Activated naive CD4-positive, alpha-beta T cell (primary cell): ENCODE data around the gene PHF2.
"Not testable (repeated sequence)": the region's sequence is repeated elsewhere in the genome, so short reads cannot be mapped to it uniquely, and the experiment has no call there.

Experiments used
- DNase-seq, 4 experiments: peaks; one replicate each; lab custom pipeline; 2025; lab: John Stamatoyannopoulos, UW

The PHF2 gene

DNA sequence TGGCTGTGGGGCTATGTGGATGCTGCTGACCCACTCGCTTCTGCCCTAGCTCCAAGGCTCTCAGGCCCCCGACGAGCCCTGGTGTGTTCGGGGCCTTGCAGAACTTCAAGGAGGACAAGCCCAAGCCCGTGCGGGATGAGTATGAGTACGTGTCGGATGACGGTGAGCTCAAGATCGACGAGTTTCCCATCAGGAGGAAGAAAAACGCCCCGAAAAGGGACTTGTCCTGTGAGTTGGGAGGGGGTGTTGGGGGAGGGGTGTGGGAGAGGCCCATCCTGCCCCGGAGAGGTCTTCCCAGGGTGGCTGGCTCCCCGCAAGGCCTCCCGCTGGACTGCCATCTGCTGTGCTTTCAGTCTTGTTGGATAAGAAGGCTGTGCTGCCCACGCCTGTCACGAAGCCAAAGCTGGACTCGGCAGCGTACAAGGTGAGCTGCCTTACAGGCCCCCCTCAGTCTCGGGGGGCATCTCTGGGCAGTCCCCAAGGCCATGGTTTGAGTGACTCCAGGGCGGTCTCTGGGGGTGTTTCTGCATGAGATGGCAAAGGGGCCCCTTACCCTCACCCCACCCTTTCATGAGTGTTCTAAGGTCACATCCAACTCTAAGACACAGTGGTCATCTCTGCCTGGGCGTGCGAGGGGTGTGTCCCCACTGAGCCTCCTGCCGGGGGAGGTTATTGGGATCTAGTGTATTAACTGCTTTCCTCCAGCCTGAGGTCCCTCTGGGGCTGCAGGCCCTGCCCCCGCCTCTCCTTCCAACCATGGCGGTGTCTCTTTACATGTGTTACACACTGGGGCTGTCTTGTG is 89.5 kb downstream of the PHF2 start:
- no peak for DNase-seq

GRCh38 chr9:93666439-93666784 is 90.0 kb downstream of the PHF2 start:
- DNase-seq: not testable (repeated sequence)

DNA sequence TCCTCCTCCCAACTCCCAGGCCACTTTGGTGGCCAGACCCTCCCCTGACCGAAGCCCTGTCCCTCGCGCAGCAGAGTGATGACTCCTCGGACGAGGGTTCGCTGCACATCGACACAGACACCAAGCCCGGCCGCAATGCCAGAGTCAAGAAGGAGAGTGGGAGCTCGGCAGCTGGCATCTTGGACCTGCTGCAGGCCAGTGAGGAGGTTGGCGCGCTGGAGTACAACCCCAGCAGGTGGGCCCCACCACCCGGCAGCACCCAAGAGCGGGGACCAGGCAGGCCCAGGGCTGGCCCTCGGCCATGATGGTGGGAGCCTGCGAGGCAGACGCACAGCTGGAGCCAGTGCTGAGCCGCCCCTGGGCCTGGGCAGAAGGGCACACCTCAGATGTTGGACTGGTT is 90.6 kb downstream of the PHF2 start:
- DNase-seq: no peak

DNA sequence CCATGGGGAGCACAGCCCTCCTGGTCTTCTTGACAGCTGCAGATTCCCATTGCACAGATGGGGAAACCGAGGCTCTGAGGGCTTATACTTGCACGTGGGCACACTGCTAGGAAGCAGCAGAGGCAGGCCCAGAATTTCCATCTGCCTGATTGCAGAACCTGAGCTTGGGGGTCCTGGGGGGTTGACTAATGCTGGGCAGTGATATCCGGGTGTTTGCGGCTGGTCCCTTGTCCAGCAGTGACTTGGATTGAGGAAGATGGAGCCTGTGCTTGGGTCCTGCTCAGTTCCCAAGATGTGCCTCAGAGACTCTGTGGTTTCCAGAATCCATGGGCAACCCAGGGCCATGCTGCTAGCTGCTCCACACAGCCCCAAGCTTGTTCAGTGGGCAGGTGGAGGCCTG is 91.2 kb downstream of the PHF2 start:
- no peak for DNase-seq

GRCh38 chr9:93668261-93668871 is 92.0 kb downstream of the PHF2 start:
- no peak for DNase-seq

DNA sequence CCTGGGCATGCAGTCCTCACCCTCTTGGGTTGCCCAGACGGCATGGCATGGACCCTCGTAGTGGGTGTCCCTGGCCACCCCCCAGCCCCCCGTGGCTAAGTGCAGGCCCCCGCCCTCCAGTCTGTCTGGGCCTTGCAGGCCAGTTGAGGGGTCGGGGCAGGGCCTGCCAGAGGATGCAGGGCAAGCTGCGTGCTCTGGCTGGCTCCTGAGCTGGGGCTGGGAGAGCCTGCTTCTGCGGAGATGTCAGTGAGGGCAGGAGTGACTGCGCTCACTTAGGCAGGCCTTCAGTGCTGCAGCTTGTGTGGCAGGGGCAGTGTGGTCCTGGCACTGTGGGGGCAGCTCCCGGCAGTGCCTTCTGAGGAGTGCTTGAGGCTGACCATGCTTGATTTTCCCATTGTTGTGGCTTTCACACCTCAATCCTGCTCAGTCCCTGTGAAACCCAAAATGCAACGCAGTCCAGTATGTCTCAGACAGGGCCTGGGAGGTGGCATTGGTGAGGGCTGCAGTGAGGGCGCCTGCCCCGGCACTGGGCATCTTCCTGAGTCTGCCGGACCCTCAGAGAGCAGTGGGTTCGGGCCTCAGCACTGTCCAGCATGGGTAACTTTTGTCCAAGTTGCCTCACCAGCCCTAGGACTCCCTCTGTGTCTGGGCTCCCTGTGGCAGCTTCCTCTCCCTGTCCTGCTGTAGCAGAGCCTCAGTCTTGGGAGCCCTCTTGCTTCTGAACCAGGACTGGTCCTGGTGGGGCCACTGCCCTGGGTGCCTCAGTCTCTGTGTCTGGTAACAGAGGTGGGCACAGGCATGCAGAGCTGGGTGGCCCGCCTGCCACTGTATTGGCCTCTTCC is 93.0 kb downstream of the PHF2 start:
- no peak for DNase-seq

DNA sequence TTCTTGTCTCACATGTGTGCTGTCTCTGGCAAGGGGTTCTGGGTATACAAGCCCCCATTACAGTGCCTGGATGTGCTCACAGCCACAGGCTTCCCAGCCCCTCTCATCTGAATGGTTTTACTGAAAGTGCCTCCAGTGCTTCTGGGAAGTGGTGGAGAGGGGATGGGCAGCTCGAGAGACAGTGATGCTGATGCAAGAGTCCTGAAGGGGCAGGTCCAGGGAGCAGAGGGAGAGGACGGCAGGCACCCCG is 93.5 kb downstream of the PHF2 start:
- no peak for DNase-seq

GRCh38 chr9:93670208-93671019 is 94.0 kb downstream of the PHF2 start:
- DNase-seq: no peak

DNA sequence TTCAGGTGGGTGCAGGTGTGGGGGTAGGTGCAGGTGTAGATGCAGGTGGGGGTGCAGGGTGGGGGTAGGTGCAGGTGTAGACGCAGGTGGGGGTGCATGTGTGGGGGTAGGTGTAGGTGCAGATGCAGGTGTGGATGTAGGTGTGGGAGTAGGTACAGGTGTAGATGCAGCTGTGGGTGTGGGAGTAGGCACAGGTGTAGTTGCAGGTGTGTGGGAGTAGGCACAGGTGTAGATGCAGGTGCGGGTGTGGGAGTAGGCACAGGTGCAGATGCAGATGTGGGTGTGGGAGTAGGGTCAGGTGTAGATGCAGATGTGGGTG is 94.6 kb downstream of the PHF2 start:
- no peak for DNase-seq

DNA sequence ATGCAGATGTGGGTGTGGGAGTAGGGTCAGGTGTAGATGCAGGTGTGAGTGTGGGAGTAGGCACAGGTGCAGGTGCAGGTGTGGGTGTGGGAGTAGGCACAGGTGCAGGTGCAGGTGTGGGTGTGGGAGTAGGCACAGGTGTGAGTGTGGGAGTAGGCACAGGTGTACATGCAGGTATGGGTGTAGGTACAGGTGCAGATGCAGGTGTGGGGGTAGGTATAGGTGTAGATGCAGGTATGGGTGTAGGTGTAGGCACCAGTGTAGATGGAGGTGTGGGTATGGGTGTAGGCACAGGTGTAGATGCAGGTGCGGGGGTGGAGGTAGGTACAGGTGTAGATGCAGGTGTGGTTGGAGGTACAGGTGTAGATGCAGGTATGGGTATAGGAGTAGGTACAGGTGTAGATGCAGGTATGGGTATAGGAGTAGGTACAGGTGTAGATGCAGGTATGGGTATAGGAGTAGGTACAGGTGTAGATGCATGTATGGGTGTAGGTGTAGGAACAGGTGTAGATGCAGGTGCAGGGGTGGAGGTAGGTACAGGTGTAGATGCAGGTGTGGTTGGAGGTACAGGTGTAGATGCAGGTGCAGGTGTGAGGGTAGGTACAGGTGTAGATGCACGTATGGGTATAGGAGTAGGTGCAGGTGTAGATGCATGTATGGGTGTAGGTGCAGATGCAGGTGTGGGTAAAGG is 96.1 kb downstream of the PHF2 start:
- DNase-seq: not testable (repeated sequence)

GRCh38 chr9:93673021-93673838 is 96.8 kb downstream of the PHF2 start:
- DNase-seq: no peak

DNA sequence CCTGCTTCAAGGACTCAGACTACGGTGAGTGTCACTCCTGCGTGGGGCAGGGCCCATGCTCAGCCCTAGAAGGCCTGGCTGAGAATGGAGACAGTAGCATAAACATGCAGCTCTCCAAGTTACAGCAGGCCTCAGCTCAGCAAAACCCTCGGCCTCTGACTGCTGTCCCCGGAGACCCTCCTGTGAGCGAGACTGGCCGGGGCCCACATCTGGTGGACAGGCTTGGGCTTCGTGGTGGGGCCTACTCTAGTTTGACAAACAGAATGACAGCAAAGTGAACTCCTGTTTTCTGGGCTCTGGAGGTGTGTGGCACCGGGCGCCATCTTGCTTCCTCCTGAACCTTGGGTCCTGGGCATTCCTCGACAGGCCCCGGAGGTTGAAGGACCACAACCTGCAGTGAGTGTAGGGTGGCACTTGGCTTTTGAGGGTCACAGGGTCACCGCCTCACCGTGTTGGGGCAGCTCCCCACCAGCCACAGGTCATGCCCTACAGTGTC is 97.5 kb downstream of the PHF2 start:
- DNase-seq: no peak

DNA sequence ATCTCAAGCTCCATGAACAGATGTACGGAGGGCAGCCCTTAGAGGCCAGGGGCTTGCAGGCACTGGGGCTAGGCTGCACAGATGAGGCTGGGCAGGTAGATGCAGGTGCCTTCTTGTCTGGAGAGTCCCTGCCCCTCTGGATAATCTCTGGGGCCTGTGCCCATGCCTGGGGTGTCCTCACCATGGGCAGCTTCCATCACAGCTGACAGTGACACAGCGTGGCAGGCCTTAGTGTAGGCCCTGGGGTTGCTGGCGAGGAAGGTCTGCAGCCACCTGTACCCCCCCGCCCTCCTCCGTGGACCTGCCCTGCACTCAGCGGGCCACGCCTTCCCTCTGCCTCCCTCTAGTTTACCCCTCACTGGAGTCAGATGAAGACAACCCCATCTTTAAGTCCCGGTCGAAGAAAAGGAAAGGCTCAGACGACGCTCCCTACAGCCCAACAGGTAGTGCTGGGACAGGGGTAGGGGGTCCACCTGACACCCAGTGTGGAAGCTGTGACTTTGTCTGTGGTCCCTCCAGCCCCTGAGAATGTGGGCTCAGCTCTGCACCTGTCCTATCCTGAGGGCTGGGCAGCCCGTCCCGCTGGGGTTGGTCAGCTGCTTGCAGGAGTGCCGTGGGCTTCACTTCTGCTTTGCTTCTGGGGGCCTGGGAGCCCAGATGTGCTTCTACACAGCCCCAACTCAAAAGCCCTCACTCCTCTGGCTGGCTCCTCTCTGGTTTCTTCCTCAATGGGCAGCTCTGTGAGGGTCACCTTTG is 98.4 kb downstream of the PHF2 start:
- DNase-seq: no peak

DNA sequence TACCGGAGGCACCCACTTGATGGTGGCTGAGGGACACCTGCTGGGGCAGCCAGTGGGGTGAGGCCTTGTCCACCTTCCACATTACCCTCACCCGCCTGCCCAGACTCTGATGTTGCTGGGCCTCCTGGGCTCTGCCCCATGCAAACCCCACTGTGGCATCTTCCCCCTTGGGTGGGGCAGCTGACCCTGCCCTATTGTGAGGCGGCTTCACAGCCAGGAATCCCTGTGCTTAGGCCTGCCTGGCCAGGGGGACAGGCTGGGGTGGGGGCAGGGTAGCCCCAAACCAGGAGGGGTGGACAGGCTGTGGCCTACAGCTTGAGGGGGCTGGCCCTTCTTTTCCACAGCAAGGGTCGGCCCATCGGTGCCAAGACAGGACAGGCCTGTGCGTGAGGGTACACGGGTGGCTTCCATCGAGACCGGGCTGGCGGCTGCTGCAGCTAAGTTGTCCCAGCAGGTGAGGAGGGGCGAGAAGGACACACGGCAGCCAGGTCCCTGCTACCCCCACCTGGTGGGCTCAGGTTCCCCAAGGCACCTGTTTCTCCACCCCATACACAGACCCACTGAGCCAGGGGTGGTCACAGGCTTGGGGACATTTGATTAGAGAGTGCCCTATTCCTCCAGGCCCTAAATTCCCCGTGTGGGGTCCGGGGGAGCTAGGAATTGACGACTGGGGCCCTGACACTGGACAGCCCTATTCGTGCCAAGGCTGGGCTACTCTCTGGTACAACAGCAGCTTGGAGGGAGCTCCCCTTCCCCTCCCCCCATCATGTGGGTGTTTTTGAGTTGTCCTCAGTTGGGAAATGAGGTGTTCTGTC is 99.2 kb downstream of the PHF2 start:
- DNase-seq: no peak

DNA sequence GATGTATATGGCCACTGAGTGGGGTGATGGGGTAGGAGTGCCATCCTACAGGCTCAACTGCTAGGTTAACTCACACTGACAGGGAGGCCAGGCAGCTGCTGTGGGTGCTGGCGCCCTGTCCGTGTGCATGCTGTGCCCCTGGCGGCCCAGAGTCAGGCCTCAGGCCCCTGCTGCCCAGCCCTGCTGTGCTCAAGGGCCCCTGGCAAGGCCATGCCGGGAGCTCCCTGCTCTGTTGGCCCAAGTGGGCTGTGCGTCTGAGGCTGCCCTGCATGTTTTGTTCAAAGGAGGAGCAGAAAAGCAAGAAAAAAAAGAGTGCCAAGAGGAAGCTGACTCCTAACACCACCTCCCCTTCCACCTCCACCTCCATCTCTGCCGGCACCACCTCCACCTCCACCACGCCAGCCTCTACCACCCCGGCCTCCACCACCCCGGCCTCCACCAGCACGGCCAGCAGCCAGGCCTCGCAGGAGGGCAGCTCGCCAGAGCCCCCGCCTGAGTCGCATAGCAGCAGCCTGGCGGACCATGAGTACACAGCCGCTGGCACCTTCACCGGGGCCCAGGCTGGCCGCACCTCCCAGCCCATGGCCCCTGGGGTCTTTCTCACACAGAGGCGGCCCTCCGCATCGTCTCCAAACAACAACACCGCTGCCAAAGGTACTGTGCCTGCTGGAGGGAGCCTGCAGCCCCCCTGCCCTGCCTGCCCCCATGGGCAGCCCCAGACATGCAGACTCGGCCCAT is 100.1 kb downstream of the PHF2 start:
- DNase-seq: no peak

GRCh38 chr9:93677048-93677571 is 100.7 kb downstream of the PHF2 start:
- DNase-seq: no peak

GRCh38 chr9:93677641-93678136 is 101.3 kb downstream of the PHF2 start:
- no peak for DNase-seq
